Uterus (tissue), 2 donors: ENCODE data around the gene LRRN3.

Experiments used
- CTCF ChIP-seq, 4 experiments: fragments of 200-600 bp in 2 of 4; fragments of 450-650 bp in 2 of 4; sonication (generic) in 2 of 4; IDR thresholded peaks; one replicate each; pipeline ENCODE4 v1.5.1; 2016 to 2019; ENCODE audit warnings: antibody characterized with exemption in 4 of 4, mild to moderate bottlenecking in 2 of 4, moderate library complexity in 1 of 4
- POLR2A ChIP-seq, 2 donors: fragments of 450-650 bp; IDR thresholded peaks; one replicate each; pipeline ENCODE4 v1.6.1; 2016; ENCODE audit warnings: antibody characterized with exemption in 2 of 2, mild to moderate bottlenecking in 1 of 2, moderate library complexity in 1 of 2

GRCh38 chr7:111098926-111099250, 8.0 kb downstream of the LRRN3 start:
- no peak for TF ChIP-seq CTCF (IDR thresholded peaks at IDR 0.05)
- no peak for TF ChIP-seq POLR2A (IDR thresholded peaks at IDR 0.05)
